Eye (tissue), 1 donor: Measurements from ENCODE around the gene AFF1.

Experiments used
- DNase-seq: peaks from one replicate; pipeline ENCODE4 v3.0.0-alpha.2; 2015

Gene AFF1

GRCh38 chr4:87092389-87093141 is 157.8 kb downstream of the AFF1 start:
- no peak for DNase-seq

- DNase-seq: peak; percentile 84
These were observed 158.8 kb downstream of the AFF1 start for GRCh38 chr4:87093443-87094123.

- no peak for DNase-seq
These were observed 162.3 kb downstream of the AFF1 start for GRCh38 chr4:87097075-87097474.

GRCh38 chr4:87100168-87100567 is 165.4 kb downstream of the AFF1 start:
- no peak for DNase-seq

GRCh38 chr4:87101543-87102199 is 166.9 kb downstream of the AFF1 start:
- DNase-seq: no peak

GRCh38 chr4:87103086-87103485 is 168.3 kb downstream of the AFF1 start:
- no peak for DNase-seq

- no peak for DNase-seq
These were observed 168.9 kb downstream of the AFF1 start for GRCh38 chr4:87103691-87104187.

GRCh38 chr4:87105101-87105845 is 170.5 kb downstream of the AFF1 start:
- DNase-seq: no peak

- DNase-seq: peak; percentile 44
These were observed 173.3 kb downstream of the AFF1 start for GRCh38 chr4:87108142-87108546.

- DNase-seq: peak; percentile 77
These were observed 174.3 kb downstream of the AFF1 start for GRCh38 chr4:87109121-87109520.

GRCh38 chr4:87109945-87110344 is 175.1 kb downstream of the AFF1 start:
- DNase-seq: no peak

GRCh38 chr4:87112063-87112462 is 177.3 kb downstream of the AFF1 start:
- no peak for DNase-seq

- DNase-seq: no peak
These were observed 179.6 kb downstream of the AFF1 start for GRCh38 chr4:87114245-87115062.

- no peak for DNase-seq
These were observed 181.4 kb downstream of the AFF1 start for GRCh38 chr4:87116231-87116630.

GRCh38 chr4:87117051-87117731 is 182.4 kb downstream of the AFF1 start:
- peak; percentile 84 for DNase-seq

- DNase-seq: no peak
These were observed 182.9 kb downstream of the AFF1 start for GRCh38 chr4:87117732-87118075.

- no peak for DNase-seq
These were observed 183.6 kb downstream of the AFF1 start for GRCh38 chr4:87118421-87118820.

GRCh38 chr4:87118826-87119225 is 184.0 kb downstream of the AFF1 start:
- no peak for DNase-seq

GRCh38 chr4:87120010-87120409 is 185.2 kb downstream of the AFF1 start:
- no peak for DNase-seq

- no peak for DNase-seq
These were observed 185.8 kb downstream of the AFF1 start for GRCh38 chr4:87120411-87121162.
